GM12878 (cell line): ENCODE measurements around the gene ADAM21. TPM values are rescaled to one million over a fixed set of nuclear protein-coding genes. Genes with fewer than 3 reads are reported as not detected.

Experiments
- FOS ChIP-seq: IDR thresholded peaks from 3 replicates; pipeline ENCODE4 v1.6.1; 2011; ENCODE audit warnings: borderline replicate concordance; ENCODE audit not compliant: insufficient read length; ENCODE audit errors: extremely low read depth
- NFYB ChIP-seq: IDR thresholded peaks from 2 replicates; pipeline ENCODE4 v1.6.1; 2011; ENCODE audit warnings: low read depth, mild to moderate bottlenecking, low read length, improper control_type of control experiment, moderate library complexity; ENCODE audit not compliant: insufficient read depth
- RB1 ChIP-seq: fragments of 450-650 bp; formaldehyde crosslinking; IDR thresholded peaks from 2 replicates; pipeline ENCODE4 v1.6.1; 2017; ENCODE audit warnings: mild to moderate bottlenecking, borderline replicate concordance
- WRNIP1 ChIP-seq: IDR thresholded peaks from 2 replicates; pipeline ENCODE4 v1.6.1; 2011; ENCODE audit warnings: low read depth, low read length, improper control_type of control experiment, borderline replicate concordance
- ZNF24 ChIP-seq: fragments of 450-650 bp; IDR thresholded peaks from 2 replicates; pipeline ENCODE4 v1.6.1; 2017; ENCODE audit warnings: antibody characterized with exemption, mild to moderate bottlenecking
- polyA plus RNA-seq, 11 experiments: library from polyadenylated mRNA; depleted of rRNA in 4 of 11; unstranded in 6 of 11; stranded (reverse) in 5 of 11; fragments of >200 nt; fragmentation: Nextera tagmentation in 4 of 11; fragmentation: Illumina TruSeq in 1 of 11; extraction: Ambion mirVana in 4 of 11; extraction: Trizol in 1 of 11; gene quantifications; 1 replicate in 1 of 11; 2 replicates in 10 of 11; pipeline versions ENCODE4 v1.2.1 to v1.2.3, GENCODE V29; 2011 to 2016; ENCODE audit warnings: inconsistent platforms in 2 of 11, missing spikeins in 2 of 11, low read depth in 1 of 11
- small RNA-seq: library from RNA; depleted of rRNA; stranded (forward); fragments of <200 nt; gene quantifications from one replicate; pipeline ENCODE3, GENCODE V24; 2014
- total RNA-seq, 4 experiments: library from RNA; depleted of rRNA in 3 of 4; stranded (reverse); fragments of >200 nt in 3 of 4; fragmentation: Illumina TruSeq in 1 of 4; extraction: Trizol in 1 of 4; gene quantifications; 2 replicates each; pipeline versions ENCODE4 v1.2.1 to v1.2.3, GENCODE V29; 2013 to 2021
- TF ChIP-seq, protein P1 (sequence below): IDR thresholded peaks from 2 replicates; pipeline ENCODE4 v1.6.1; 2012; ENCODE audit warnings: low read depth, low read length, improper control_type of control experiment
- TF ChIP-seq, protein P2 (sequence below): IDR thresholded peaks from 2 replicates; pipeline ENCODE4 v1.6.1; 2012; ENCODE audit warnings: low read length, inconsistent platforms

ADAM21 gene
- total and polyA plus RNA-seq, 10 of the 15 experiments (the other 5 are each of a cell fraction or from before 2014, with no cell fraction given): 0.04 to 0.16 (median 0.13) TPM; not detected in 1

DNA sequence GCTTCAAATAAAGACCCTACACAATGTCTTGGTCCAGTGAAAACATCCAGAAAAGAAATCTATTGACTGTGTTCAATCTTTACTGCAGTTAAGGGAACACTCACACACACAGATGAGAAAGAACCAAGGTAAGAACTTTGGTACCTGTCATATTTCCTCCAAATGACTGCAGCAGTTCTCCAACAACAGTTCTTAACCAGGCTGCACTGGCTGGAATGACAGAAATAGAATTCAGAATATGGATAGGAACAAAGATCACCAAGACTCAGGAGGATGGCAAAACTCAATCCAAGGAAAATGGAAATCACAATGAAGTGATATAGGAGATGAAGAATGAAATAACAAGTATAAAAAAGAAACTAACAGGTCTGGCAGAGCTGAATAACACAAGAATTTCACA, 46.2 kb downstream of the ADAM21 start (continued):
- TF ChIP-seq WRNIP1 (no peak), RB1 (no peak), ZNF24 (no peak), NFYB (no peak), FOS (no peak)
- TF ChIP-seq, protein P1, sequence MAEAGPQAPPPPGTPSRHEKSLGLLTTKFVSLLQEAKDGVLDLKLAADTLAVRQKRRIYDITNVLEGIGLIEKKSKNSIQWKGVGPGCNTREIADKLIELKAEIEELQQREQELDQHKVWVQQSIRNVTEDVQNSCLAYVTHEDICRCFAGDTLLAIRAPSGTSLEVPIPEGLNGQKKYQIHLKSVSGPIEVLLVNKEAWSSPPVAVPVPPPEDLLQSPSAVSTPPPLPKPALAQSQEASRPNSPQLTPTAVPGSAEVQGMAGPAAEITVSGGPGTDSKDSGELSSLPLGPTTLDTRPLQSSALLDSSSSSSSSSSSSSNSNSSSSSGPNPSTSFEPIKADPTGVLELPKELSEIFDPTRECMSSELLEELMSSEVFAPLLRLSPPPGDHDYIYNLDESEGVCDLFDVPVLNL: no peak
- TF ChIP-seq, protein P2, sequence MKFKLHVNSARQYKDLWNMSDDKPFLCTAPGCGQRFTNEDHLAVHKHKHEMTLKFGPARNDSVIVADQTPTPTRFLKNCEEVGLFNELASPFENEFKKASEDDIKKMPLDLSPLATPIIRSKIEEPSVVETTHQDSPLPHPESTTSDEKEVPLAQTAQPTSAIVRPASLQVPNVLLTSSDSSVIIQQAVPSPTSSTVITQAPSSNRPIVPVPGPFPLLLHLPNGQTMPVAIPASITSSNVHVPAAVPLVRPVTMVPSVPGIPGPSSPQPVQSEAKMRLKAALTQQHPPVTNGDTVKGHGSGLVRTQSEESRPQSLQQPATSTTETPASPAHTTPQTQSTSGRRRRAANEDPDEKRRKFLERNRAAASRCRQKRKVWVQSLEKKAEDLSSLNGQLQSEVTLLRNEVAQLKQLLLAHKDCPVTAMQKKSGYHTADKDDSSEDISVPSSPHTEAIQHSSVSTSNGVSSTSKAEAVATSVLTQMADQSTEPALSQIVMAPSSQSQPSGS: no peak

Small RNA genes lying within 50 kb of the gene (small RNA-seq; reads per million reads assigned to genes)
- not detected for gene RNU6-659P

Other genes starting within 250 kb of the ADAM21 start
- 34.3 and 41.7 TPM in 2 replicates for gene COX16, start 92.5 kb upstream of the ADAM21 start, total RNA-seq (2014; rRNA removed)
- 45.1 and 49.6 TPM in 2 replicates for gene COX16, start 92.5 kb upstream of the ADAM21 start, total RNA-seq (2014; rRNA removed; fragmentation: Illumina TruSeq; extraction: Trizol)
- gene COX16, start 92.5 kb upstream of the ADAM21 start, total RNA-seq (2021): 48.4 and 57.0 TPM in 2 replicates
- 41.0 and 69.0 TPM in 2 replicates for gene COX16, start 92.5 kb upstream of the ADAM21 start, polyA plus RNA-seq (2011; rRNA removed)
- gene COX16, start 92.5 kb upstream of the ADAM21 start, polyA plus RNA-seq (2014; fragmentation: Illumina TruSeq; extraction: Trizol): 49.3 and 58.2 TPM in 2 replicates
- gene COX16, start 92.5 kb upstream of the ADAM21 start, polyA plus RNA-seq (2014; fragmentation: Nextera tagmentation; extraction: Ambion mirVana): 100 to 1,000 TPM; 197 to 209 TPM
- gene COX16, start 92.5 kb upstream of the ADAM21 start, polyA plus RNA-seq (2014; rRNA removed): 29.6 and 41.3 TPM in 2 replicates
- 100 to 1,000 TPM; 153 to 155 TPM for gene COX16, start 92.5 kb upstream of the ADAM21 start, polyA plus RNA-seq (2016; fragmentation: Nextera tagmentation; extraction: Ambion mirVana)
- 8.0 and 9.0 TPM in 2 replicates for gene SYNJ2BP, start 35.1 kb upstream of the ADAM21 start, total RNA-seq (2014; rRNA removed)
- gene SYNJ2BP, start 35.1 kb upstream of the ADAM21 start, total RNA-seq (2014; rRNA removed; fragmentation: Illumina TruSeq; extraction: Trizol): 11.7 and 13.6 TPM in 2 replicates
- gene SYNJ2BP, start 35.1 kb upstream of the ADAM21 start, total RNA-seq (2021): 10.5 TPM in 2 replicates
- 22.5 and 31.7 TPM in 2 replicates for gene SYNJ2BP, start 35.1 kb upstream of the ADAM21 start, polyA plus RNA-seq (2011; rRNA removed)
- 17.3 and 22.2 TPM in 2 replicates for gene SYNJ2BP, start 35.1 kb upstream of the ADAM21 start, polyA plus RNA-seq (2014; fragmentation: Illumina TruSeq; extraction: Trizol)
- 10 to 100 TPM; 17.7 to 27.5 TPM for gene SYNJ2BP, start 35.1 kb upstream of the ADAM21 start, polyA plus RNA-seq (2014; fragmentation: Nextera tagmentation; extraction: Ambion mirVana)
- 8.4 and 9.7 TPM in 2 replicates for gene SYNJ2BP, start 35.1 kb upstream of the ADAM21 start, polyA plus RNA-seq (2014; rRNA removed)
- gene SYNJ2BP, start 35.1 kb upstream of the ADAM21 start, polyA plus RNA-seq (2016; fragmentation: Nextera tagmentation; extraction: Ambion mirVana): 10 to 100 TPM; 22.0 to 23.9 TPM
- 0.33 and 0.34 TPM in 2 replicates for gene ADAM20, start 82.8 kb downstream of the ADAM21 start, total RNA-seq (2014; rRNA removed)
- gene ADAM20, start 82.8 kb downstream of the ADAM21 start, total RNA-seq (2014; rRNA removed; fragmentation: Illumina TruSeq; extraction: Trizol): 0.13 and 0.32 TPM in 2 replicates
- gene ADAM20, start 82.8 kb downstream of the ADAM21 start, total RNA-seq (2021): 0.08 and 0.10 TPM in 2 replicates
- gene ADAM20, start 82.8 kb downstream of the ADAM21 start, polyA plus RNA-seq (2011; rRNA removed): 0.09 and 0.19 TPM in 2 replicates
- not detected in 2 replicates for gene ADAM20, start 82.8 kb downstream of the ADAM21 start, polyA plus RNA-seq (2014; fragmentation: Illumina TruSeq; extraction: Trizol)
- gene ADAM20, start 82.8 kb downstream of the ADAM21 start, polyA plus RNA-seq (2014; fragmentation: Nextera tagmentation; extraction: Ambion mirVana): under 1 TPM in 1 of 2 experiments, not detected in 1; 0.04 TPM
- 0.04 and 0.05 TPM in 2 replicates for gene ADAM20, start 82.8 kb downstream of the ADAM21 start, polyA plus RNA-seq (2014; rRNA removed)
- under 1 TPM in 1 of 2 experiments, not detected in 1; 0.08 TPM for gene ADAM20, start 82.8 kb downstream of the ADAM21 start, polyA plus RNA-seq (2016; fragmentation: Nextera tagmentation; extraction: Ambion mirVana)
- 29.2 and 33.1 TPM in 2 replicates for gene MED6, start 148.5 kb downstream of the ADAM21 start, total RNA-seq (2014; rRNA removed)
- 48.0 and 49.2 TPM in 2 replicates for gene MED6, start 148.5 kb downstream of the ADAM21 start, total RNA-seq (2014; rRNA removed; fragmentation: Illumina TruSeq; extraction: Trizol)
- gene MED6, start 148.5 kb downstream of the ADAM21 start, total RNA-seq (2021): 30.2 and 33.5 TPM in 2 replicates
- 74.9 and 97.8 TPM in 2 replicates for gene MED6, start 148.5 kb downstream of the ADAM21 start, polyA plus RNA-seq (2011; rRNA removed)
- 64.0 and 68.8 TPM in 2 replicates for gene MED6, start 148.5 kb downstream of the ADAM21 start, polyA plus RNA-seq (2014; fragmentation: Illumina TruSeq; extraction: Trizol)
- gene MED6, start 148.5 kb downstream of the ADAM21 start, polyA plus RNA-seq (2014; fragmentation: Nextera tagmentation; extraction: Ambion mirVana): 10 to 100 TPM; 36.6 to 40.0 TPM
- gene MED6, start 148.5 kb downstream of the ADAM21 start, polyA plus RNA-seq (2014; rRNA removed): 30.5 and 43.2 TPM in 2 replicates
- gene MED6, start 148.5 kb downstream of the ADAM21 start, polyA plus RNA-seq (2016; fragmentation: Nextera tagmentation; extraction: Ambion mirVana): 10 to 100 TPM; 51.4 to 55.8 TPM
- gene TTC9, start 189.7 kb downstream of the ADAM21 start, total RNA-seq (2014; rRNA removed): 7.4 and 8.2 TPM in 2 replicates
- gene TTC9, start 189.7 kb downstream of the ADAM21 start, total RNA-seq (2014; rRNA removed; fragmentation: Illumina TruSeq; extraction: Trizol): 7.6 TPM in 2 replicates
- gene TTC9, start 189.7 kb downstream of the ADAM21 start, total RNA-seq (2021): 10.4 and 10.5 TPM in 2 replicates
- gene TTC9, start 189.7 kb downstream of the ADAM21 start, polyA plus RNA-seq (2011; rRNA removed): 14.9 and 15.8 TPM in 2 replicates
- gene TTC9, start 189.7 kb downstream of the ADAM21 start, polyA plus RNA-seq (2014; fragmentation: Illumina TruSeq; extraction: Trizol): 10.2 and 10.3 TPM in 2 replicates
- gene TTC9, start 189.7 kb downstream of the ADAM21 start, polyA plus RNA-seq (2014; fragmentation: Nextera tagmentation; extraction: Ambion mirVana): 1 to 10 TPM; 2.2 to 2.3 TPM
- 8.0 and 8.6 TPM in 2 replicates for gene TTC9, start 189.7 kb downstream of the ADAM21 start, polyA plus RNA-seq (2014; rRNA removed)
- 1 to 10 TPM in 1 of 2 experiments, under 1 TPM in 1; 0.87 to 2.6 TPM for gene TTC9, start 189.7 kb downstream of the ADAM21 start, polyA plus RNA-seq (2016; fragmentation: Nextera tagmentation; extraction: Ambion mirVana)